GM21737 (cell line): Measurements from ENCODE around the gene SH3D21.

ENCODE experiments used
- ATAC-seq: cut with Tn5 transposase; IDR thresholded peaks from one replicate; pipeline ENCODE4 v1.9.1; 2021; ENCODE audit warnings: mild to moderate bottlenecking, moderate library complexity; ENCODE audit not compliant: unreplicated experiment

SH3D21 gene

DNA sequence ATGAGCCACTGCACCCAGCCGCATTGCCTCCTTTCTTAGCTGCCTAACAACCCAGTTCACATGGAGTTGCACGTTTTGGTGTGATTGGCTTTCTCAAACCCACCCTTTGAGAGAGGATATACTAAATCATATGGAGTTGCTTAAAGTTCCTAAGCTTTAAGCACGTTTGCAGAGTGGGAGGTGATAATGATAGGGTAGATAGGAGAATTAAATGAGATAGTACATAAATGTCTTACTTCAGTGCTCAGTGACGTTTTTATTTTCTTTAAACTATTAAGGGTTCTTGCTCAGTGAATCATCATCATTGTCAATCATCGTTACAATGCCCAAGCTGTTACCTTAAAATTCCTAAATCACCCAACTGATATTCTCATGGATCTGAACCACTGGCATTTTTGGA lies 2.9 kb upstream of the SH3D21 start:
- ATAC-seq, result no peak

DNA sequence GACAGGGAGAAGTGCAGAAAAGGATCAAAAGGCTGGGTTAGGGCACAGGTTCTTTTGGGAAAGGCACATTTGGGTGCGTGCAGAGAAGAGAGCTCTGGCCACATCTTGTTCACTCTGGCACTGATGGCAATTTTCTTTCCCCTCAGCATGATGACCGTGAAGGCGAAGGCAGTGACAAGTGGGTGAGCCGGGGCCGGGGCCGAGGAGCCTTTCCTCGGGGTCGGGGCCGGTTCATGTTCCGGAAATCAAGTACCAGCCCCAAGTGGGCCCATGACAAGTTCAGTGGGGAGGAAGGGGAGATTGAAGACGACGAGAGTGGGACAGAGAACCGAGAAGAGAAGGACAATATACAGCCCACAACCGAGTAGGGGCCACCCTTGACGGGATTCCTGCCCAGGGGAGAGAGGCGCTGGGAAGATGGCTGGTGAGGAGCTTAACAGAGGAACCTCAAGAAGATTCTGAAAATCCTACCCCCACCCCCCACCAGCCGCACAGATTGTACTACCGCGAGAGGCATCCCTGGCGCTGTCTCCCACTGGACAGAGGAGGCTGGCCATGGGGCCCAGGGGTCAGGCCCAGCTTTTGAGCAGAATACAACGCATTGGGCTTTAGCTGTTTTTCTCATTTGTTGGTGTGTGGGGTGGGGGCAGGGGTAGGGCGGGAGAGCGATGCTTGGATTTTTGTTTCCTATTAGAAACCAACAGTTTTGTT lies 2.4 kb upstream of the SH3D21 start:
- ATAC-seq, result no peak

- no peak for ATAC-seq
Measured at GRCh38 chr1:36304521-36304920, 1.6 kb upstream of the SH3D21 start.

DNA sequence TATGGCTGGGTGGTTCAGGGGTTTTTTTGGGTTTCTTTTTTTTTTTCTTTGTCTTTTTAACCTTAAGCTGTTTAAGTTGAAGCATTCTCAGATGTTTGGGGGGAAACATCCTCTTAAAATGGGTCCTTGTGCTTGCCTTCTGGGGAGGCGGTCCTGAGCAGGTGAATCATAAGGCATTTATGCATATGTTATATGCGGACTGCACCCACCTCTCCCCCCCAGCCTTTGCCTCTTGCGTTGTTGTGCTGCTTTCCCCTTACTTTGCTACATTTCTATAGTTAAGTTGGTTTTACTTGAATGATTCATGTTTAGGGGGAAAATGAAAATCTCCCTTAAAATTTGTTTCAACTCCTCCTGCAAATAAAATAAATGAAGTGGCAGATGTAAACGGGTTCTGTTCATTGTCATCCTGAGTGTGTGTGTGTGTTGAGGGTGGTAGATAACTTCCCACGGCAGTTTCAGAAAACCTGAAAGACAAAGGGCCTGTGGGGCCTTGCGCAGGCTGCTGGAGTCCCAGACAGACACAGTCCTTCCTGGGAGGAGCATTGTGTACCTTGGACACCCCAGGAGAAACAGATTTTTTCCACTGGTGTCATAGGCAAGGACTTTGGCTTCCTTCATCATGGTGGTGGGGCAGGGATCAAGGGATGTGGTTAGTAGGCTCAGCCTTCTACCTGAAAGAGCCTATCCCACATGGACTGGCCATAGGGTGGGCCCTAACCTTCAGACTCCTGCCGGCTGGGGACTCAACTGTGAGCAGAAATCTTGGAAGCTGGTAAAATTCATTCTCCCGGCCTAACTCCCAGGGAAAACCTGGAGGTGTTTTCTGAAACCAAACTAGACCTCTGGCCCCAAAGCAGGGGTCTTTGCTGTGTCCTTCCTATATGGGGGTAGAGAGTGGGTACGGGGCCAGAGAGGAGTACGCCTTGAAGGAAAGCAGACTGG lies 926 bp upstream of the SH3D21 start:
- ATAC-seq, result no peak

- no peak for ATAC-seq
Measured at GRCh38 chr1:36305915-36306209, 306 bp upstream of the SH3D21 start.

DNA sequence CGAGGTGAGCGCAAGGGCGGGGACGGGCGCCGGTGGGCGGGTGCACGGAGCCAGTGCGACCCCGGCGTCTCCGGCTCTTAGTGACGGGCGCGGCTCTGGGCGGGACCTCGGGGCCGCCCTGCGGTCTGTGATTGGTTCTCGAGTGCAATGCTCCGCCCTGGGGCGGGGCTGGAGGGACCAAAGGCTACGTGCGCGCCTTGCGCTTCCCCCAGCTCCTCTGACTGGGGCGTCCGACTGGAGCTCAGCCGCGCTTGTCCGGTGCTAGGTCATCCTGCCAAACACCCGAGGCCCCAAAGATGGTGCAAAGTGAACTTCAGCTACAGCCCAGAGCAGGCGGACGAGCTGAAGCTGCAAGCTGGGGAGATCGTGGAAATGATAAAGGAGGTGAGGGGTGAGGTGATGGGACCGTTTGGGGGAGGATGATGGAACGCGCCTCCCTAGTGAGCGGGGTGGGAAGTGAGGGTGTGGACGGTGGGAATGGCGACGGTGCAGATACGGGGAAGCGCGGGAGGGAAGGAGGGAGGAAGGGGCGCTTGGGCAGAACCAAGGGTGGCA lies 811 bp downstream of the SH3D21 start:
- peak; percentile 98 for ATAC-seq

- no peak for ATAC-seq
Measured at GRCh38 chr1:36307601-36308330, 1.6 kb downstream of the SH3D21 start.

- no peak for ATAC-seq
Measured at GRCh38 chr1:36309397-36309796, 3.2 kb downstream of the SH3D21 start.

DNA sequence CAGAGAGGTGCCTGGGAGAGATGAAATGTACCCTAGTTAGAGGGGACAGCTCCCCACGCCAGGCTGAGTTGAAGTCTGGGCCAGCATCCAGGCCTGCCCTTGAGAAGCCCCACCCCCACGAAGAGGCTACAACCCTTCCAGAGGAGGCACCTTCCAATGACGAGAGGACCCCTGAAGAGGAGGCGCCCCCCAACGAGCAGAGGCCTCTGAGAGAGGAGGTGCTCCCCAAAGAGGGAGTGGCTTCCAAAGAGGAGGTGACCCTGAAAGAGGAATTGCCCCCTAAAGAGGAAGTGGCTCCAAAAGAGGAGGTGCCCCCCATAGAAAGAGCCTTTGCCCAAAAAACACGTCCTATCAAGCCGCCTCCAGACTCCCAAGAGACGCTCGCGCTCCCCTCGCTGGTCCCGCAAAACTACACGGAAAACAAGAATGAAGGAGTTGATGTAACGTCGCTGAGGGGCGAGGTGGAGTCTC lies 14.2 kb downstream of the SH3D21 start:
- ATAC-seq, result no peak

DNA sequence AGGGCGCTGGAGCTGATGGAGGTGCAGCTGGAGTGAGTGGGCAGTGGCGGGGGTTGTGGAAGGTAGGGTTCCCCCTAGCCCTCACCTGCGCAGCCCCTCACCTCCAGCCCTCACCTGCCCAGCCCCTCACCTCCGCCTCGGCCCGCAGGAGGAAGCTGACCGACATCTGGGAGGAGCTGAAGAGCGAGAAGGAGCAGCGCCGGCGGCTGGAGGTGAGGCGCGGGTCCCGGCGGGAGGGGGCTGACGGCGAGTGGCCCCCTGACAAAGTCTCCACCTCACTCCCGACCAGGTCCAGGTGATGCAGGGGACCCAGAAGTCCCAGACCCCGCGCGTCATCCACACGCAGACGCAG lies 14.6 kb downstream of the SH3D21 start:
- no peak for ATAC-seq

- no peak for ATAC-seq
Measured at GRCh38 chr1:36321119-36321951, 15.2 kb downstream of the SH3D21 start.

- ATAC-seq, result no peak
Measured at GRCh38 chr1:36322041-36322785, 16.0 kb downstream of the SH3D21 start.

DNA sequence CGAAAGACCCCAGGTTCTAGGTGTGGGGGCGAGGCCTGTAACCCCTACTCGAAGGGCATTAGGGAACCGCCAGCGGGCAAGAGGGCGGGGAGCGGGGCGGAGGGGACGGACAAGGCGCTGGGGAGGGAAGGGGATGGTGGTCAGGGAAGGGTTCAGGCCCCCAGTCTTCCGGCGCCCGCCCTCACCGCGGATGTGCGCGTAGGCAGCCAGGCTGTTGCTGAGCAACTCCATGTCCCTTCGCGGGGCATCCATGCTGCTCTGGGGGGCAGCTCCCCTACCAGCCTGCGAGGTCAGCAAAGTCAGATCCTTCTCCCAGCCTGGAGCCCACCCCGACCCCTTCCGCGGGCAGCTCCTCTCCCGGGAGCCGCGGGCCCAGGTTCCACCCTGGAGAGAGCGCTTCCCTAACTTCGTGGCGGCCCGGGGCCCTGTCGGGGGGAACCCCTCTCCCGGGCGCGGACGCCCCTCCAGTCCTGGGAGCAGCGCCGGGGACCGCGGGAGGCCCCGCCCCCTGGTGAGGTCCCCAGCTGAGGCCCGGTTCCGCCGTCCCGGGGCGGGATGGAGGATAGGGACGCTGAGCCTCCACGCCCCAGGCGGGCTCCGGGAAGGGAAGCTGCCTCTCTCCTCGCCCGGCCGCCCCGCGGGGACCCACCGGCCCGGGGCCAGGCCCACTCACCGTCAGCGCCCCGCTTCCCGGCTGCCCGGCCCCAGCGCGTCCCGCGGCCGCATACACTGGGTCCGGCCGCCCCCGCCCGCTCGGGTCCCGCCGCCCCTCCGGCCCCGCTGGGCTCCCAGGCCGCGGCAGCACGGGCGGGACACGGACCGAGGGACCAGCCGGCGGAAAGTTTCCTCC lies 16.8 kb downstream of the SH3D21 start:
- ATAC-seq, result no peak

DNA sequence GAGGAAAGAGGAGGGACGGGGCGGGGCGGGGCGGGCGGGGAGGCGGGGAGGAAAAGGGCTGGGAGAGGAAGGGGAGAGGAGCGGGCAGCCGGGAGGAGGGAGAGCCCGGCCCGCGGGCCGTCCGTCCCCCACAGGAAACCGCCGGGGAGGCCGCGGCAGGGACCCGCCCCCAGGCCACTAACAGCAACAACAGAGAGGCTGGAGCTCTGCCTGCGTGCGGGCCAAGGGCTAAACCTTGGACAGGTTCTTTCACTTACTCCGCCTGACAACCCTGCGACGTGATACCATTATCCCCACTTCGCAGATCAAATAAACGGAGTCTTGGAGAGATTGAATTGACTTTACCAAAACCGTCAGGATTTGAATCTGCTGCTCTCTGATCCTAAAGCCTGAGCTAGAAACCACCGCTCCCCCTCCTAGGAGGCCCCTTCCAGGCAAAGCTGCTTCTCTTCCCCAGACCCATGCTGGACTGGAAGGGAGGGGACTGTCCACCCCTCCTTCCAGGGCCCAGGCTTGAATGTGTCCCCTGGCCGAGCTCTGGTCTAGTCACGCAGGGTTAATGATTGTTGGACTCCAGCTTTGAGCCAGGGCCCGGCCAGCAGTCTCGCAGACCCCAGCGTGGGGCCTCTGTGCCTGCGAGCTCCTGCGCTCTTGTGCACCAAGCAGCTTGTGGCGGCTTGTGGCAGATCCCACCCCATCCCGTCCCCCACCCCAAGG lies 17.6 kb downstream of the SH3D21 start, which contains the start of gene EVA1B:
Gene EVA1B (minus strand): TSS at position 10 of the 717 bp plus-strand sequence. CDS start 608 bp downstream, outside the sequence.
- ATAC-seq, result no peak

DNA sequence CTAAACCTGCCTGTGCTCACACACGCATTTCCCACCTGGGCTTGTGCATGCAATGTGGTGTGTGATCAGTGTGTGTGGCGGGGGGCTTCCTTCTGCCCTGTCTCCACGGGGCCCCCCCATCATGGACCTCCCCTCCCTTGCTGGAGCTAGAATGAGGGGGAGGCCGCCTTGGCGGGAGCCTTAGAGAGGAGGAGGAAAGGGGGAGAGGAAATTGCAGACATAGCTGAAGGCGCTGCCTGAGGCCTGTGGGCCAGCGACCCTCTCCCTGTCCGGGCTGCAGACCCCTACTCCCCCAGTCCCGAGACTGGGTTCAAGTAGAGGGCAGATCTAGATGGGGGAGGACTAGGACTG lies 18.2 kb downstream of the SH3D21 start:
- ATAC-seq, result no peak

- ATAC-seq, result no peak
Measured at GRCh38 chr1:36326499-36326898, 20.3 kb downstream of the SH3D21 start.

DNA sequence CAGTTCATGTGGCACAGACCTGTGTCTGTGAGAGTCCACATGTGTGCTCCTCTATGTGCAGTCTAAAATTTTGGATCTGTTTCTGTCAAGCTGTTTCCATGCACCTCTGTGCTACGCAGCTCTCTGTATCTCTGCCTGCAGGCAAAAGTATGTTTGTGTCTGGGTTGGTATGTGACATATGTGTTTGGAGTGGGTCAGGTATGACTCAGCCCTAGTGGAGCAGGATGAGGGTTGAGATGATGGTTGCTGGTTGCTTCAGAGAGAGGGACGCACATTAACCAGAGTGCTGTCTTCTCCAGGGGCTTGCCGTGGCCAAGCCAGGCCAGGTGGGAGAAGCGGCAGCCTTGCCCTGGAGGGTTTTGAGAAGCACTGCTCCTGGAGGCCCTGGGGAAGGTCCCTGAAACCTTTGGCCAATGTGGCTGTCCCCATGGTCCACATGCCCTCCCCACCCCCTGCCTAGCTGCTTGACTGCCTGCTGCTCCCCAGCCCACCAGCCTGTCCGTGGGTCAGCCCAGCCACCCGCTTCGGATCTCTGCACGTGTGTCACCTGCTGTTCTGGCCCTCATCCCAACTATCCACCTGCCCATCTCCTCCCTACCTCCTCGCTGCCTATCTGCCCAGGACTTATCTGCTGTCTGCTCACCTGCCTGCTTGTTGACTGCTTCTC lies 21.4 kb downstream of the SH3D21 start:
- no peak for ATAC-seq

DNA sequence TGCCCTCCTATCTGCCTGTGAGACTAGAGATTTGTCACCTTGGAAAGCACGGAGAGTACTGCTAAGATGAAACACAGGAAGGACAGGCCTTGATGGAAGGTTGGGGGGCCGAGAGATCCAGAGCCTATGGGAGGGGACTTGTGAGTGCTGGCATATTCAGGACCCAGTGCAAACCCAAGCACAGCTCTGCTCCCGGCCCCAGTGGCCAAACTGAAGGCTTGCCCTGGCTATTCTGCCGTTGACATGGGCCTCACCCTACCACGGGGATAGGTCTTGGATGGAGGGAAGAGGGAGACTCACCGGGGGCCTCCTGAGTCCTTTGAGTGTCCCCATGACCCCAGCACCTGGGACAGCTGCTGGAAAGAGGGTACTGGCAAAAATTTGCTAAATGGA lies 21.9 kb downstream of the SH3D21 start:
- ATAC-seq, result no peak
